Measurements from ENCODE around the gene CLCF1. TPM values are rescaled to one million over a fixed set of nuclear protein-coding genes. Genes with fewer than 3 reads are reported as not detected.

The CLCF1 gene
- total RNA-seq, 1 donor from 2014 or later = 32.6 TPM

GRCh38 chr11:67372321-67372992, 941 bp downstream of the CLCF1 start:
- intact Hi-C loops (cut with DNase I) = loop anchor here (1.0 kb wide), 1 partner anchor 16 kb away; no protein-coding TSS in a partner anchor
- DNase-seq (ENCODE audit: low spot score in 2 of 2) = no peak
- Histone ChIP-seq H3K9me3 (no peaks in the 10 kb centered on the region), H3K27ac (peak overlapping the region; percentile 97 to 98), H3K4me1 (peaks cover 0 to 36% of the 10 kb centered on the region in 2 donors), H3K27me3 (no peaks in the 10 kb centered on the region), H3K4me3 (peak overlapping the region; percentile 97), H3K36me3 (no peaks in the 10 kb centered on the region)
- no peak for TF ChIP-seq CTCF (IDR thresholded peaks at IDR 0.05)

- TF ChIP-seq CTCF (IDR thresholded peaks at IDR 0.05) = no peak
- Histone ChIP-seq H3K4me1 (peaks cover 2 to 41% of the 10 kb centered on the region in 2 donors), H3K4me3 (peak overlapping the region; percentile 97), H3K27me3 (no peaks in the 10 kb centered on the region), H3K27ac (peak overlapping the region; percentile 97 to 98), H3K36me3 (no peaks in the 10 kb centered on the region), H3K9me3 (no peaks in the 10 kb centered on the region)
- intact Hi-C loops (cut with DNase I) = loop anchor here (1.0 kb wide), 1 partner anchor 16 kb away; no protein-coding TSS in a partner anchor
- no peak for DNase-seq (ENCODE audit: low spot score in 2 of 2)
Measured at GRCh38 chr11:67371911-67372320, 1.5 kb downstream of the CLCF1 start.

GRCh38 chr11:67371189-67371910, 2.0 kb downstream of the CLCF1 start:
- H3K27ac ChIP-seq = peak overlapping the region; percentile 97 to 98
- H3K9me3 ChIP-seq = no peaks in the 10 kb centered on the region
- no peaks in the 10 kb centered on the region for H3K36me3 ChIP-seq
- peaks cover 4 to 46% of the 10 kb centered on the region in 2 donors for H3K4me1 ChIP-seq
- peak in 1 of 2 donors; percentile 79 for DNase-seq (ENCODE audit: low spot score in 2 of 2)
- peak; percentile 44 to 58 (median 54) for TF ChIP-seq CTCF (IDR thresholded peaks at IDR 0.05)
- H3K27me3 ChIP-seq = no peaks in the 10 kb centered on the region
- peak overlapping the region; percentile 97 for H3K4me3 ChIP-seq
- intact Hi-C loops (cut with DNase I) = no loop called here

DNA sequence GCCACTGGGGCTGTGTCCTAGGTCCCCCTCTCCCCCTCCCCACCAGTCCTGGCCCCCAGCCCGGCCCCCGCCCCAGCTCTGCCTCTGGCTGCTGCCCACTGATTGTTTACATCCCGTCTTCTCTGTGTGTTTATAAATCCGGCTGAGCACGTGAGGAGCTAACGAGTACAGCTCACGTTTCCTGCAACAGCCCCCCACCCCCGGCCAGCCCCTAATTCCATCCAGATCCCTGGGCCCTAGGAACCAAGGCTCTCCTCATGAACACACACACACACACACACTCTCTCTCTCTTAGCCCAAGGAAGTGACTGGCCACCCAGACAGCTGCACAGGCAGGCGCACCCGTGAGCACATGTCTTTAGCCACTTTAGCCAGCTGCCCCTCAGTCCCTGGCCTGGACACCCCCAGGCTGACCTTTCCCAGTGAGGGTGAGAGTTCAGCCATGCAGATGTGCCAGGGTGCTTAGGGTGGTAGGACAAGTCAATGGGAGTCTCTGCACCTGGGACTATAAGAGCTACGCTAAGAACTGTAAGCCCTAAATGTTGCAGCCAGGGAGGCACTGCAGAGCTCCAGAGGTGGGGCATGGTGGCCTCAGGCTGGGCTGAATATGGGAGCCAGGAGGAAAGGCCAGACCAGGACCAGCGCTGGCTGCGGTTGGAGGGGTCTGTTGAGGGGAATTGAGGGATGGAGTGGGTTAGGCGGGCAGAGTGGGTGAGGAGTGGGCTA, 2.9 kb downstream of the CLCF1 start:
- no peak overlapping the region for H3K4me3 ChIP-seq
- peaks cover 4 to 44% of the 10 kb centered on the region in 2 donors for H3K4me1 ChIP-seq
- peaks cover 0 to 3% of the 10 kb centered on the region in 2 donors for H3K36me3 ChIP-seq
- H3K27ac ChIP-seq = peak overlapping the region; percentile 97 to 98
- intact Hi-C loops (cut with DNase I) = no loop called here
- no peaks in the 10 kb centered on the region for H3K27me3 ChIP-seq
- no peak for DNase-seq (ENCODE audit: low spot score in 2 of 2)
- no peak for TF ChIP-seq CTCF (IDR thresholded peaks at IDR 0.05)
- H3K9me3 ChIP-seq = no peaks in the 10 kb centered on the region

GRCh38 chr11:67369801-67370284, 3.6 kb downstream of the CLCF1 start:
- DNase-seq (ENCODE audit: low spot score in 2 of 2) = no peak
- TF ChIP-seq CTCF (IDR thresholded peaks at IDR 0.05) = no peak
- Histone ChIP-seq H3K4me1 (peaks cover 4 to 40% of the 10 kb centered on the region in 2 donors), H3K27ac (peak overlapping the region; percentile 27 to 44), H3K4me3 (no peak overlapping the region), H3K27me3 (no peaks in the 10 kb centered on the region), H3K9me3 (no peaks in the 10 kb centered on the region), H3K36me3 (peaks cover 5 to 8% of the 10 kb centered on the region in 2 donors)
- intact Hi-C loops (cut with DNase I) = no loop called here

All from ascending aorta (tissue), 2 donors.